H9 (cell line): ENCODE results near the gene CA12. TPM values are rescaled to one million over a fixed set of nuclear protein-coding genes. Genes with fewer than 3 reads are reported as not detected.
A peak's percentile ranks its signal among the peaks of the same experiment; 100 is the strongest.

ENCODE experiments used
- DNase-seq: peaks from one replicate; pipeline ENCODE4 v3.0.0-alpha.2; 2017
- H2AFZ ChIP-seq: one replicate; pipeline ENCODE4 v1.6.1; 2013; ENCODE audit warnings: mild to moderate bottlenecking, low read length, control low read depth, moderate library complexity
- H2AK5ac ChIP-seq: 2 replicates; pipeline ENCODE4 v1.6.1; 2013; ENCODE audit warnings: low read length, control low read depth, mixed read lengths; ENCODE audit not compliant: insufficient read length
- H2BK120ac ChIP-seq: one replicate; pipeline ENCODE4 v1.6.1; 2013; ENCODE audit warnings: low read depth, mild to moderate bottlenecking, low read length, control low read depth, inconsistent platforms; ENCODE audit not compliant: poor library complexity, severe bottlenecking
- H2BK12ac ChIP-seq: 2 replicates; pipeline ENCODE4 v1.6.1; 2013; ENCODE audit warnings: low read length, control low read depth, mixed read lengths, low read depth; ENCODE audit not compliant: insufficient read length
- H2BK15ac ChIP-seq: 2 replicates; pipeline ENCODE4 v1.6.1; 2013; ENCODE audit warnings: low read depth, low read length, control low read depth
- H2BK20ac ChIP-seq: one replicate; pipeline ENCODE4 v1.6.1; 2013; ENCODE audit warnings: low read depth, mild to moderate bottlenecking, low read length, control low read depth, inconsistent platforms; ENCODE audit not compliant: poor library complexity, severe bottlenecking
- H2BK5ac ChIP-seq: 2 replicates; pipeline ENCODE4 v1.6.1; 2013; ENCODE audit warnings: low read length, control low read depth, mixed read lengths; ENCODE audit not compliant: insufficient read length
- H3K14ac ChIP-seq: 2 replicates; pipeline ENCODE4 v1.6.1; 2013; ENCODE audit warnings: low read length, control low read depth; ENCODE audit not compliant: insufficient read depth
- H3K18ac ChIP-seq: 2 replicates; pipeline ENCODE4 v1.6.1; 2013; ENCODE audit warnings: low read depth, mild to moderate bottlenecking, mixed read lengths, low read length, control low read depth; ENCODE audit not compliant: insufficient read length
- H3K23ac ChIP-seq: 2 replicates; pipeline ENCODE4 v1.6.1; 2013; ENCODE audit warnings: low read length, control low read depth, mixed read lengths, low read depth; ENCODE audit not compliant: insufficient read length
- H3K23me2 ChIP-seq: 2 replicates; pipeline ENCODE4 v1.6.1; 2013; ENCODE audit warnings: low read depth, mild to moderate bottlenecking, mixed read lengths, low read length, control low read depth; ENCODE audit not compliant: insufficient read length, poor library complexity, severe bottlenecking
- H3K27ac ChIP-seq: 2 replicates; pipeline ENCODE4 v1.5.1; 2013; ENCODE audit warnings: low read length, control low read depth, mixed read lengths, low read depth; ENCODE audit not compliant: insufficient read length
- H3K27me3 ChIP-seq: 2 replicates; pipeline ENCODE4 v1.6.1; 2013; ENCODE audit warnings: low read length, control low read depth, inconsistent platforms; ENCODE audit not compliant: insufficient read depth
- H3K4ac ChIP-seq: 2 replicates; pipeline ENCODE4 v1.6.1; 2013; ENCODE audit warnings: low read depth, mild to moderate bottlenecking, control low read depth, inconsistent platforms, low read length, moderate library complexity
- H3K4me1 ChIP-seq: 2 replicates; pipeline ENCODE4 v1.6.1; 2013; ENCODE audit warnings: low read length, control low read depth, inconsistent platforms; ENCODE audit not compliant: insufficient read depth
- H3K4me2 ChIP-seq: 2 replicates; pipeline ENCODE4 v1.6.1; 2013; ENCODE audit warnings: low read length, control low read depth, mixed read lengths; ENCODE audit not compliant: insufficient read length, insufficient read depth
- H3K56ac ChIP-seq: 2 replicates; pipeline ENCODE4 v1.6.1; 2013; ENCODE audit warnings: low read depth, mild to moderate bottlenecking, mixed read lengths, low read length, control low read depth; ENCODE audit not compliant: insufficient read length
- H3K79me1 ChIP-seq: 2 replicates; pipeline ENCODE4 v1.6.1; 2013; ENCODE audit warnings: low read depth, mild to moderate bottlenecking, moderate library complexity, low read length, control low read depth, inconsistent platforms; ENCODE audit not compliant: insufficient read depth, poor library complexity, severe bottlenecking
- H3K79me2 ChIP-seq: 2 replicates; pipeline ENCODE4 v1.6.1; 2013; ENCODE audit warnings: low read length, control low read depth, inconsistent platforms; ENCODE audit not compliant: insufficient read depth
- H3K9ac ChIP-seq: 2 replicates; pipeline ENCODE4 v1.6.1; 2013; ENCODE audit warnings: low read length, control low read depth, mixed read lengths; ENCODE audit not compliant: insufficient read length; ENCODE audit errors: extremely low read depth
- H3K9me3 ChIP-seq: one replicate; pipeline ENCODE4 v1.6.1; 2013; ENCODE audit warnings: low read depth, low read length, inconsistent platforms; ENCODE audit not compliant: control insufficient read depth
- H3T11ph ChIP-seq: one replicate; pipeline ENCODE4 v1.6.1; 2013; ENCODE audit warnings: mild to moderate bottlenecking, low read length, control low read depth, inconsistent platforms
- H4K20me1 ChIP-seq: one replicate; pipeline ENCODE4 v1.6.1; 2013; ENCODE audit not compliant: control insufficient read depth, insufficient read length, insufficient read depth
- H4K5ac ChIP-seq: 2 replicates; pipeline ENCODE4 v1.6.1; 2013; ENCODE audit warnings: low read depth, mild to moderate bottlenecking, mixed read lengths, low read length, control low read depth; ENCODE audit not compliant: insufficient read length
- H4K8ac ChIP-seq: replicated peaks from 2 replicates; pipeline ENCODE4 v1.6.1; 2013; ENCODE audit warnings: low read length, control low read depth, mixed read lengths, low read depth; ENCODE audit not compliant: insufficient read length
- H4K91ac ChIP-seq: 2 replicates; pipeline ENCODE4 v1.6.1; 2013; ENCODE audit warnings: low read depth, mild to moderate bottlenecking, moderate library complexity, mixed read lengths, low read length, control low read depth; ENCODE audit not compliant: insufficient read length
- H3K27ac Mint-ChIP-seq, 3 experiments: 2 replicates in 2 of 3; 3 replicates in 1 of 3; pipeline ENCODE4 v1.8.0; 2020 to 2021; ENCODE audit warnings: mixed read lengths in 3 of 3, mild to moderate bottlenecking in 1 of 3, moderate library complexity in 1 of 3
- H3K27me3 Mint-ChIP-seq: 2 replicates; pipeline ENCODE4 v1.8.0; 2021; ENCODE audit warnings: low read depth, mild to moderate bottlenecking, moderate library complexity, mixed read lengths
- H3K36me3 Mint-ChIP-seq, 3 experiments: 2 replicates in 2 of 3; 3 replicates in 1 of 3; pipeline ENCODE4 v1.8.0; 2020 to 2021; ENCODE audit warnings: low read depth in 3 of 3, mixed read lengths in 3 of 3; ENCODE audit not compliant: insufficient read depth in 1 of 3
- H3K4me1 Mint-ChIP-seq, 2 experiments: 2 replicates each; pipeline ENCODE4 v1.8.0; 2020; ENCODE audit warnings: mixed read lengths in 2 of 2
- H3K4me3 Mint-ChIP-seq, 2 experiments: 2 replicates in 1 of 2; 3 replicates in 1 of 2; pipeline ENCODE4 v1.8.0; 2020 to 2021; ENCODE audit warnings: mild to moderate bottlenecking in 2 of 2, mixed read lengths in 2 of 2, moderate library complexity in 1 of 2
- H3K9me3 Mint-ChIP-seq, 2 experiments: 2 replicates in 1 of 2; 3 replicates in 1 of 2; pipeline ENCODE4 v1.8.0; 2020; ENCODE audit warnings: mild to moderate bottlenecking in 2 of 2, mixed read lengths in 2 of 2, moderate library complexity in 1 of 2
- CTCF ChIP-seq: fragments of 200-600 bp; sonication (generic); conservative IDR thresholded peaks from 3 replicates; pipeline ENCODE4 v1.8.0; 2021; ENCODE audit warnings: antibody characterized with exemption, mild to moderate bottlenecking
- WGBS: extraction: QIAGEN DNeasy Blood & Tissue Kit; methylation state at CpG from one replicate; pipeline ENCODE4 v1.1.7; 2013; ENCODE audit warnings: missing lambda C conversion rate, low lambda C conversion rate, mixed read lengths; ENCODE audit not compliant: insufficient read length; ENCODE audit errors: extremely low coverage; 5-methylcytosine and 5-hydroxymethylcytosine counted together
- total RNA-seq: library from RNA; stranded (reverse); gene quantifications from 2 replicates; pipeline ENCODE4 v1.2.1, GENCODE V29; 2021

The CA12 gene
- total RNA-seq, 1 experiment from 2014 or later: 0.68 TPM

- no peaks in the 10 kb centered on the region for H4K20me1 ChIP-seq
- no peaks in the 10 kb centered on the region for H3K9me3 ChIP-seq
- H2AFZ ChIP-seq: no peak overlapping the region
- no peak overlapping the region for H2BK20ac ChIP-seq
- no peaks in the 10 kb centered on the region for H3K27me3 Mint-ChIP-seq
- no peak overlapping the region for H3K4ac ChIP-seq
- no peak overlapping the region for H2BK15ac ChIP-seq
- no peak overlapping the region for H2BK120ac ChIP-seq
- H3K9ac ChIP-seq: no peak overlapping the region
- no peaks in the 10 kb centered on the region for H3K27me3 ChIP-seq
- no peak overlapping the region; the same call in 1 of the 2 replicates for H3K14ac ChIP-seq
- no peak overlapping the region for H3K27ac ChIP-seq
- no peak overlapping the region for H4K8ac ChIP-seq
- H3K79me1 ChIP-seq: no peaks in the 10 kb centered on the region
- no peak overlapping the region for H3T11ph ChIP-seq
- H3K9me3 Mint-ChIP-seq: no peaks in the 10 kb centered on the region
- no CpG with 5 or more reads among the region's 4 CpGs for whole genome bisulfite sequencing
- no peak overlapping the region for H4K91ac ChIP-seq
- no peak overlapping the region for H2BK5ac ChIP-seq
- no peak overlapping the region for H3K18ac ChIP-seq
- TF ChIP-seq CTCF: no peak
- no peak overlapping the region for H2BK12ac ChIP-seq
- H4K5ac ChIP-seq: no peak overlapping the region
- DNase-seq: no peak
- no peaks in the 10 kb centered on the region for H3K23me2 ChIP-seq
- no peaks in the 10 kb centered on the region for H3K4me1 ChIP-seq
- peak overlapping the region in 1 of 3 experiments; percentile 55; a peak in 2 of 7 replicates for H3K27ac Mint-ChIP-seq
- H3K4me3 Mint-ChIP-seq: no peak overlapping the region
- peaks cover 10% of the 10 kb centered on the region in 2 experiments for H3K4me1 Mint-ChIP-seq
- H3K36me3 Mint-ChIP-seq: no peaks in the 10 kb centered on the region
- H3K23ac ChIP-seq: no peak overlapping the region
- H2AK5ac ChIP-seq: no peak overlapping the region
- no peaks in the 10 kb centered on the region for H3K79me2 ChIP-seq
- no peak overlapping the region for H3K56ac ChIP-seq
- H3K4me2 ChIP-seq: no peak overlapping the region
These were observed 30.5 kb downstream of the CA12 start for GRCh38 chr15:63351170-63351569.
